Left ventricle myocardium superior (tissue), 1 donor: ENCODE results near the gene DAGLB. TPM values are rescaled to one million over a fixed set of nuclear protein-coding genes. Genes with fewer than 3 reads are reported as not detected.

Experiments used
- ATAC-seq: fragments of 200-7000 bp; cut with Tn5 transposase; one replicate; pipeline ENCODE4 v1.9.1; 2020; ENCODE audit warnings: mild to moderate bottlenecking, moderate library complexity
- DNase-seq: peaks from one replicate; pipeline ENCODE4 v3.0.0-alpha.2; 2020
- intact Hi-C: fragments of 100-400 bp; cut with micrococcal nuclease; formaldehyde crosslinking; loops from one replicate; pipeline ENCODE4 v1.11.0; 2022
- total RNA-seq: library from RNA; stranded (reverse); fragmentation: NEBNext Ultra II Directional; extraction: Animal tissue kit (Norgen Biotek cat#: 25700); gene quantifications from one replicate; pipeline ENCODE4 v1.2.1, GENCODE V29; 2021
- donor health status: DM: no; HTN: yes; CAD: no; lungs with severe emphysema.

The DAGLB gene
- total RNA-seq, 1 donor from 2014 or later, result 10.1 TPM

DNA sequence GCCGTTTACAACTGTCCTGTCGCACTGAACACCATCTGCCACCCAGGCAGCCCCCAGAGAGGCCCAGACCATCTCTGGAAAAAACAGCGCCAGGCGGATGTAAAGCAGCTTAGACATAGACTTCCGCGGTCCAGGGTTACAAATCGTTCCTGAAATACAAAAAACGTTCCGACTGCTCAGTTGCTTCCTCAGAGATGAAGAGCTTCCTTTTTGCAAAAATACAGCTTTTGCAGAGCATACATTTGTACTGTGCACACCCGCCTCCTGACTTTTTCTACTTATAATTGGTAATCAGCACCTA is 11.4 kb downstream of the DAGLB start:
- intact Hi-C loops, result no loop called here
- ATAC-seq (peak; percentile 41), DNase-seq (no peak)

- DNase-seq (peak; percentile 80), ATAC-seq (peak; percentile 86)
- intact Hi-C loops, result no loop called here
These were observed 12.0 kb downstream of the DAGLB start for GRCh38 chr7:6435486-6436384.

- DNase-seq (no peak), ATAC-seq (peak; percentile 16)
- intact Hi-C loops, result no loop called here
These were observed 13.8 kb downstream of the DAGLB start for GRCh38 chr7:6433784-6434615.

DNA sequence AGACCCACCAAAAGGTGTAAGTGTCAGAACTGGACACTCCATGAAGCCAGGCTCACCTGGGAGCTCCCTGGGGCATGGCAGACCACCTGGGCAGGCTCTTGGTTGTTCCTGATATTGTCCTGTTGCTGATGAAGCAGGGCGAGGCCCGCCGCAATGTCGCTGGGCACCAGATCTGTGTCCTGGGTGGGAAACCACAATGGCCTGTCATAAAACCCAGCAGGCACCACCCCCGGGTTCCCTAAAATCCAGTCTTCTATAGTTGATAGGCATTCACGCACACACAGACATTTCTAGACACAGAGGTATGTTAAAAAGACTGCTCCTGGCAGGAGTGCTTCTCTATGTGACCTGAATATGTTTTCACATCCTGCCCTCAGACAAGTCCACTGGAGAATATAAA is 15.0 kb downstream of the DAGLB start:
- intact Hi-C loops, result no loop called here
- DNase-seq, result no peak
- no peak for ATAC-seq

DNA sequence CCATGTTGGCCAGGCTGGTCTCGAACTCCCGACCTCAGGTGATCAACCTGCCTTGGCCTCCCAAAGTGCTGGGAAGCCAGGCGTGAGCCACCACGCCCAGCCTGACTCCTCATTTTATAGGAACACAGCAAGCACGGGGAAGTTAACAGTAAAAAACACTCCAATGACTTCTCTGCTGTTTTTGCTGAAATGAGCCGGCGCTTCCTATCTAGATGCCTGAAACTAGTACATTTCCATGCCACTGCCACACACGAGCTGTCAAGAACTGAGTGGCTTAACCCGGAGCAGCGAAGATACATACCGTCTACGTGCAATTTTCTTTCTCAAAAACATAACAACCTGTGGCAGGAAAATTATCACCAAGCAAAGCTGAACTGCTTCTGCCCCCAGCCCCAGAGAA is 16.8 kb downstream of the DAGLB start:
- intact Hi-C loops, result no loop called here
- DNase-seq, result no peak
- no peak for ATAC-seq

DNA sequence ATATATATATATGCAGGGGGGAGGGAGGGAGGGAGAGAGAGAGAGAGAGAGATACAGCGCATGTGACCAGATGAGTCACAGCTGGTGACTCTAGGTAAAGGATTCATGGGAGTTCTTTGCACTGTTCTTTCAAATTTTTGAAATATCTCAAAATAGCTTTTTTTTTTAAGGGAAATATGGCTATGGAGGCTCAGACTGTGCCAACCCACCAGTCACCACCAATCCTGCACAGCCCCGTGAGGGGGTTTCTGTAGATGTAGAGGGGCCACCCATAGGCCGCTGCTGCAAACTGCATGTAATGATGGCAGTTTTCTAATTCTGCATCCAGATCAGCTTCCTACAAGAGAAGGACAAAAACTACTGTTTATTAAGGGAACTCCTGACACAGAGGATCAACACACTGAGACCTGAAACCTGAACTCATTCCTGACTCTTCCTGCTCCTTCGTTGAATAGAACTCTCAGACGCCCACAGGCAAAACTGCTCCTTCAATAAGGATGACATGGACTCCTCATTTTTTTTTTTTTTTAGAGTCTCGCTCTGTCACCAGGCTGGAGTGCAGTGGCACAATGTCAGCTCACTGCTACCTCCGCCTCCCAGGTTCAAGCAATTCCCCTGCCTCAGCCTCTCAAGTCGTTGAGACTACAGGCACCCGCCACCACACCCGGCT is 17.3 kb downstream of the DAGLB start:
- DNase-seq (no peak), ATAC-seq (no peak)
- intact Hi-C loops, result no loop called here

DNA sequence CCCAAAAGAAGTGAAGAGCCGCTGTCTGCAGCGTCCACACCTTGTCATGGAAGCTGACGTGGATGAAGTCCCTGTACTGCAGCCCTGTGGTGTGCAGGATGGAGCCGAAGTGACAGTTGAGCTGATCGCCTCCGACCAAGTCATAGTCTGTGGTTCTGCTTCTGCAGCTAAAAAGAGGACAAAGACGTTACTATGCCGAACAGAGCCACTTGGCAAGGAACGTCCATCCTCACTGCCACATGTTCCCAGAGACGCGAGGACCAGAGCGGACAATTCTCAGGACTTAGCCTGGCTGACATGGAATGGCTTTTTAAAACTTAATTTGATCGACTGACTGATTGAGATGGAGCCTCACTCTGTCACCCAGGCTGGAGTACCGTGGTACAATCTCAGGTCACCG is 21.8 kb downstream of the DAGLB start:
- ATAC-seq (no peak), DNase-seq (no peak)
- intact Hi-C loops, result no loop called here

DNA sequence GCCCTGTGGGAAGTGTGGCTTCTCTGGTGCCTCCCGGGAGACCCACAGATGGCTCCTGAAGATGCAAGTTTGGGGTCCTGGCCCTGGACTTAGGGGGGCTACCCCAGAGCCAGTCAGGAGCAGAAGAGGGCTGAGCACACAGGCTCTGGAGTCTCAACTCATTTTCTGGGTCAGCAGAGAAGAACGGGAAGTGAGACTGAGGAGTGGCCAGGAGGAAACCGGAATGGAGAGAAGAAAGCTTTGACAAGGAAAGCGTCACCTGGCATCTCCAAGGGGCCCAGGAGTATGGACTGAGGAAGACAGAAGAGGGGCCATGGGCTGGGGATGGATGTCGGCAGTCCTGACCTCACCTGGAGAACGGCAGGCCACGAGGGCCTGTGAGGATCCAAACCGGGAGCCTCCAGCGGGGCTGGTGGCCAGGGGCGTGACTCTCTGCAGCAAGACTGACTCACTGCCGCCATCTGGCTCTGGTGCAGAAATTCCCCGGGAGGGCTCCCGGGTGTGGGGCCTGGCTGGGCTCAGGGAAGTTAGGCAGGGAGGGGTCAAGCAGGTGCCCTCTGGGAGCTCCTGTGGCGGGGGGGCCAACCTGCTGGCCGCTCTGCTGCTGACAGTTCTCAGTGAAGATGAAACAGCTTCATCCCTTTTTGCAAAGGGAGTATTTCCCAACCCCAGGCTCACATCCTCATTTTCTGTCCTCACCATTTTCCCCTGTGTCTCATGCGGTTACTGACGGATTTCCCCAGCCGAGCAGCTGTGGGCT is 23.6 kb downstream of the DAGLB start:
- ATAC-seq (peak; percentile 63), DNase-seq (peak; percentile 56)
- intact Hi-C loops, result no loop called here

DNA sequence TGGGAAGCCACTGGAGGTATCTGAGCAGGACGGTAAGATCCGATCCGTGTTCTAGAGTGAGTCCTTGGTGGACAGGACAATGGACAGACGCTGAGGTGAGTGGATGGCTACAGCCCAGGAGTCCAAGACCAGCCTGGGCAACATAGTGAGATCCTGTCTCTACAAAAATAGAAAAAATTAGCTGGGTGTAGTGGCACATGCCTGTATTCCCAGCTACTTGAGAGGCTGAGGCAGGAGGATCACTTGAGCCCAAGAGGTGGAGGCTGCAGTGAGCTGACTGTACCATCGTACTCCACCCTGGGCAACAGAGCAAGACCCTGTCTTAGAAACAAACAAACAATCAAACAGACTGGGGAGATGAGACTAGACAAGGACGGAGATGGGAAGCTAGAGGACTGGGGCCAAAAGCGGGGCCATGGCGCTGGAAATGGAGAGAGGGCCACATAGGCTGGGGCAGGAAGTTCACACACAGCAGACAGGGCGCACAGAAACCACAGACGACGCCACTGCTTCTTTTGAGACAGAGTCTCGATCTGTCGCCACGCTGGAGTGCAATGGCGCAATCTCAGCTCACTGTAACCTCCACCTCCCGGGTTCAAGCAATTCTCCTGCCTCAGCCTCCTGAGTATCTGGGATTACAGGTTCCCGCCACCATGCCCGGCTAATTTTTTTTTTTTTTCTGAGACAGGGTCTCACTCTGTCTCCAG is 24.7 kb downstream of the DAGLB start:
- peak; percentile 38 for ATAC-seq
- intact Hi-C loops, result no loop called here
- DNase-seq, result peak; percentile 48

GRCh38 chr7:6422095-6422494 is 25.7 kb downstream of the DAGLB start:
- intact Hi-C loops, result no loop called here
- ATAC-seq (no peak), DNase-seq (no peak)

- intact Hi-C loops, result no loop called here
- no peak for ATAC-seq
- no peak for DNase-seq
These were observed 27.1 kb downstream of the DAGLB start for GRCh38 chr7:6420680-6421079.

DNA sequence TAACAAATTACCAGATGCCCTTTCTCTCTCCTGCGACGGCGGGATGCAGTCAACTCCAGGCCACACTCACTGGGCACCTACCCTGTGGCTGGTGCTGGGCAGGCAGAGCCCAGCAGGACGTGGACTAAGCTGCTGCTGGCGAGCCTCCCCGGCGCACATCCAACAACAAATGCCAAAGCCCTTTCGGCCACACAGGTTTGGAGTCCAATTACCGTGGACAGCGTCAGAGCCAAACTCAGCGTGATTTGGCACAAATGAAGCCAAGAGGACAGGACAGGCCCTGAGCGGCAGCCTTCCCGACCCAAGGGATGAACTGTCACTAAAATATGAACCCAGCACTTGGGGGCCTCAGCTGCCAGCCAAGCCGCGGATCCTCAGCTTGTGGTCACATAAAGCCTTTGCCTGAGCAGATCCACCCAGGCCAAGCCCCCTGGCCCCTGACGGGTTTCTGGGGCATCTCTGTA is 28.4 kb downstream of the DAGLB start:
- DNase-seq, result peak; percentile 56
- peak; percentile 60 for ATAC-seq
- intact Hi-C loops, result no loop called here

DNA sequence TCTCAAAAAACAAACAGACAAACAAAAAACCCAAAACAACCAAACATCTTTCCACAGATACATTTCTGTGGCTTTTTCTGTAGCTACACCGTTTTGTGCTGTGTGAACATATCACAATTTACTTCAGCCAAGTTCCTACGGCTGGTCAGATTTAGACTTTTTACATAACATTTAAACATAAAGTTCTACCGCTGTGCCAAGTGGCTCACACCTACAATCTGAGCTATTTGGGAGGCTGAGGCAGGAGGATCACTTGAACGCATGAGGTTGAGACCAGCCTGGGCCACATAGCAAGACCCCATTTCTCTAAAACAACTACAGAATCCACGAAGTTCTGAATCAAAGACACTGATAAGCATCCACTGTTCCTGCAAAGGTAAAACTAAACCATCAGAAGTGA is 30.3 kb downstream of the DAGLB start:
- no peak for DNase-seq

GRCh38 chr7:6416516-6417145 is 31.1 kb downstream of the DAGLB start:
- ATAC-seq, result no peak
- no peak for DNase-seq
- intact Hi-C loops, result no loop called here

More for the DNA sequence above, 30.3 kb downstream of the DAGLB start:
- no peak for ATAC-seq
- intact Hi-C loops, result no loop called here

GRCh38 chr7:6413637-6414036 is 34.1 kb downstream of the DAGLB start:
- no peak for DNase-seq
- intact Hi-C loops, result no loop called here
- no peak for ATAC-seq

DNA sequence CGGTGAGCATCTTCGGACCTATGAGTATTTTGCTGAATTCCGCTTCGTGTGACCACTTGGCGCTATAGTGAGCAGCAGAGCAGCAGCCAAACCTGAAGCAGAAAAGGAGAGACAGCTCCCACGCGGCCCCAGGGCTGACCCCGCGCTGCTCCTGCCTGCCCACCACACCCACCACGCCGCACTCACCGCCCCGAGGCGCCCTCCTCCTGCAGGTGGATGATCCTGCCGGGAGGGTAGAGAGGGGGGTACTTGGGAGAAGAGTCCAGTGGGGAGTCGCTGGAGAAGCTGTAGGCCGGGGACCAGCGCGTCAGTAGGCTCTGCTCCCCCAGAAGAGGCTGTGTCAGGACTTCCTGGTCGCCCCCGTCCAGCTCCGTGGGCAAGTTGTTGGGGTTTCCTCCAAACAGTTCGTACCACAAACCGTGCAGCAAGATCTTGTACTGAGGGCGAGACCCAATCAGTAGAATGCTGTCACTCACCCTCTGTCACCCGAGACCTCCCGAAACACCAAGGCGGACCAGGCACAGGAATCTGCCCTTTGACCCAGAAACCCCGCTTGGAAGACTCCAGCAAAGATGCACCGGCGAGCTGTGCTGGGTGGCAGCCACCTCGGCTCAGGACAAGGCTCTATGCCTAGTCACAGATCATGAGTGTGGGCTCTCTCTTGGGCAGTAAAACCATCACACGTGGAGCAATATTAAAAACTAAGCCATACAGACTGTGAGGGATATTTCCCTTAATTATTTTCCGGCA is 37.6 kb downstream of the DAGLB start:
- DNase-seq (no peak), ATAC-seq (peak; percentile 8)
- intact Hi-C loops, result no loop called here

- intact Hi-C loops, result no loop called here
- DNase-seq (no peak), ATAC-seq (peak; percentile 8)
These were observed 38.7 kb downstream of the DAGLB start for GRCh38 chr7:6409091-6409490.
